HG02973 (cell line): ENCODE results near the gene GDPD4.

ENCODE experiments used
- ATAC-seq: cut with Tn5 transposase; IDR thresholded peaks from one replicate; pipeline ENCODE4 v1.9.1; 2021; ENCODE audit warnings: moderate library complexity; ENCODE audit not compliant: unreplicated experiment

GDPD4 gene

GRCh38 chr11:77244277-77245027 lies 57.0 kb downstream of the GDPD4 start:
- ATAC-seq = no peak

GRCh38 chr11:77236901-77237300 lies 64.6 kb downstream of the GDPD4 start:
- no peak for ATAC-seq

GRCh38 chr11:77233011-77233410 lies 68.5 kb downstream of the GDPD4 start:
- no peak for ATAC-seq

GRCh38 chr11:77232242-77232641 lies 69.2 kb downstream of the GDPD4 start:
- no peak for ATAC-seq

- ATAC-seq = no peak
Measured at GRCh38 chr11:77231800-77232199, 69.7 kb downstream of the GDPD4 start.

GRCh38 chr11:77230878-77231605 lies 70.4 kb downstream of the GDPD4 start:
- no peak for ATAC-seq

- ATAC-seq = no peak
Measured at GRCh38 chr11:77223797-77224196, 77.7 kb downstream of the GDPD4 start.

GRCh38 chr11:77217156-77217555 lies 84.3 kb downstream of the GDPD4 start:
- no peak for ATAC-seq

- ATAC-seq = no peak
Measured at GRCh38 chr11:77215106-77215505, 86.4 kb downstream of the GDPD4 start.

GRCh38 chr11:77214557-77214956 lies 86.9 kb downstream of the GDPD4 start:
- no peak for ATAC-seq

- no peak for ATAC-seq
Measured at GRCh38 chr11:77213589-77214428, 87.7 kb downstream of the GDPD4 start.

GRCh38 chr11:77213029-77213579 lies 88.4 kb downstream of the GDPD4 start:
- no peak for ATAC-seq

GRCh38 chr11:77212314-77213007 lies 89.0 kb downstream of the GDPD4 start:
- no peak for ATAC-seq

- no peak for ATAC-seq
Measured at GRCh38 chr11:77211594-77212251, 89.8 kb downstream of the GDPD4 start.

- no peak for ATAC-seq
Measured at GRCh38 chr11:77211040-77211451, 90.4 kb downstream of the GDPD4 start.

GRCh38 chr11:77209663-77210062 lies 91.8 kb downstream of the GDPD4 start:
- ATAC-seq = no peak

- ATAC-seq = no peak
Measured at GRCh38 chr11:77208535-77208934, 93.0 kb downstream of the GDPD4 start.

GRCh38 chr11:77207618-77208313 lies 93.7 kb downstream of the GDPD4 start:
- ATAC-seq = no peak

- ATAC-seq = no peak
Measured at GRCh38 chr11:77207019-77207485, 94.4 kb downstream of the GDPD4 start.
